Liver (tissue), 3 donors: ENCODE measurements around the gene SERF1A.
"Not testable (repeated sequence)": the region's sequence is repeated elsewhere in the genome, so short reads cannot be mapped to it uniquely, and the experiment has no call there.

ENCODE experiments used
- ATF3 ChIP-seq: IDR thresholded peaks from 2 replicates; pipeline ENCODE4 v1.6.1; 2016; ENCODE audit warnings: antibody characterized with exemption
- FOXA1 ChIP-seq: IDR thresholded peaks from 2 replicates; pipeline ENCODE4 v1.6.1; 2016; ENCODE audit warnings: antibody characterized with exemption
- FOXA2 ChIP-seq: IDR thresholded peaks from 2 replicates; pipeline ENCODE4 v1.6.1; 2016; ENCODE audit warnings: antibody characterized with exemption
- GABPA ChIP-seq, 2 donors: IDR thresholded peaks in 1 of 2; conservative IDR thresholded peaks in 1 of 2; 2 replicates each; pipeline ENCODE4 v1.6.1; 2016; ENCODE audit warnings: antibody characterized with exemption in 2 of 2, mild to moderate bottlenecking in 1 of 2, moderate library complexity in 1 of 2
- HNF4A ChIP-seq, 2 donors: conservative IDR thresholded peaks; 2 replicates each; pipeline ENCODE4 v1.6.1; 2016; ENCODE audit warnings: antibody characterized with exemption in 2 of 2, mild to moderate bottlenecking in 2 of 2
- JUND ChIP-seq, 2 donors: IDR thresholded peaks; 2 replicates each; pipeline ENCODE4 v1.6.1; 2016; ENCODE audit warnings: antibody characterized with exemption in 2 of 2
- MAX ChIP-seq: IDR thresholded peaks from 2 replicates; pipeline ENCODE4 v1.6.1; 2016; ENCODE audit warnings: antibody characterized with exemption
- RAD21 ChIP-seq, 2 donors: IDR thresholded peaks; 2 replicates each; pipeline ENCODE4 v1.6.1; 2016; ENCODE audit warnings: antibody characterized with exemption in 2 of 2, mild to moderate bottlenecking in 2 of 2
- REST ChIP-seq: IDR thresholded peaks from 2 replicates; pipeline ENCODE4 v1.6.1; 2016; ENCODE audit warnings: antibody characterized with exemption, mild to moderate bottlenecking
- SP1 ChIP-seq: IDR thresholded peaks from 2 replicates; pipeline ENCODE4 v1.6.1; 2018; ENCODE audit warnings: antibody characterized with exemption, mild to moderate bottlenecking
- TAF1 ChIP-seq: conservative IDR thresholded peaks from 2 replicates; pipeline ENCODE4 v1.6.1; 2016; ENCODE audit warnings: antibody characterized with exemption, mild to moderate bottlenecking
- YY1 ChIP-seq: IDR thresholded peaks from 2 replicates; pipeline ENCODE4 v1.6.1; 2016; ENCODE audit warnings: antibody characterized with exemption, mild to moderate bottlenecking
- ZBTB33 ChIP-seq: IDR thresholded peaks from 2 replicates; pipeline ENCODE4 v1.6.1; 2016; ENCODE audit warnings: antibody characterized with exemption
- TF ChIP-seq, protein P1 (sequence below): fragments of 150-350 bp; IDR thresholded peaks from 2 replicates; pipeline ENCODE4 v1.5.1; 2017; ENCODE audit warnings: improper control_type of control experiment, low read depth, low read length; ENCODE audit not compliant: missing input control
- donor health status: healthy.
- donor health status: healthy.

- TF ChIP-seq, protein P1, sequence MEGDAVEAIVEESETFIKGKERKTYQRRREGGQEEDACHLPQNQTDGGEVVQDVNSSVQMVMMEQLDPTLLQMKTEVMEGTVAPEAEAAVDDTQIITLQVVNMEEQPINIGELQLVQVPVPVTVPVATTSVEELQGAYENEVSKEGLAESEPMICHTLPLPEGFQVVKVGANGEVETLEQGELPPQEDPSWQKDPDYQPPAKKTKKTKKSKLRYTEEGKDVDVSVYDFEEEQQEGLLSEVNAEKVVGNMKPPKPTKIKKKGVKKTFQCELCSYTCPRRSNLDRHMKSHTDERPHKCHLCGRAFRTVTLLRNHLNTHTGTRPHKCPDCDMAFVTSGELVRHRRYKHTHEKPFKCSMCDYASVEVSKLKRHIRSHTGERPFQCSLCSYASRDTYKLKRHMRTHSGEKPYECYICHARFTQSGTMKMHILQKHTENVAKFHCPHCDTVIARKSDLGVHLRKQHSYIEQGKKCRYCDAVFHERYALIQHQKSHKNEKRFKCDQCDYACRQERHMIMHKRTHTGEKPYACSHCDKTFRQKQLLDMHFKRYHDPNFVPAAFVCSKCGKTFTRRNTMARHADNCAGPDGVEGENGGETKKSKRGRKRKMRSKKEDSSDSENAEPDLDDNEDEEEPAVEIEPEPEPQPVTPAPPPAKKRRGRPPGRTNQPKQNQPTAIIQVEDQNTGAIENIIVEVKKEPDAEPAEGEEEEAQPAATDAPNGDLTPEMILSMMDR, result not testable (repeated sequence)
- TF ChIP-seq YY1; SP1; GABPA (IDR thresholded peaks at IDR 0.05 in 1 of 2, conservative IDR thresholded peaks at IDR 0.05 in 1 of 2); MAX; REST; RAD21 (IDR thresholded peaks at IDR 0.05); HNF4A (conservative IDR thresholded peaks at IDR 0.05); JUND (IDR thresholded peaks at IDR 0.05); ZBTB33; ATF3; FOXA2; TAF1; FOXA1: not testable (repeated sequence)
Observed at GRCh38 chr5:70896076-70896475, 4.4 kb upstream of the SERF1A start.
